Heart left ventricle (tissue), 13 donors: Measurements from ENCODE around the gene SZRD1.

ENCODE experiments used
- CTCF ChIP-seq, 12 donors: fragments of 200-600 bp; sonication (generic) in 4 of 12; IDR thresholded peaks; one replicate each; pipeline versions ENCODE4 v1.5.0 to v1.8.0; 2018 to 2022; ENCODE audit warnings: antibody characterized with exemption in 12 of 12, mild to moderate bottlenecking in 5 of 12
- POLR2A ChIP-seq, 2 donors: fragments of 450-650 bp; IDR thresholded peaks; one replicate each; pipeline ENCODE4 v1.6.1; 2017; ENCODE audit warnings: antibody characterized with exemption in 2 of 2, mild to moderate bottlenecking in 2 of 2, moderate library complexity in 2 of 2
- donor health status: ischemic (EF 13 %, LVEDD 7.1; RV severe dilation, severe dysfunction).
- donor health status: DM: no; HTN: yes; CAD: no.
- donor health status: DM: no; HTN: no; CAD: no.
- donor health status: ischemic (EF 25% LVEDD 6.9; RV normal size, moderate dysfunction).
- donor health status: ischemic (EF 25% LVEDD 5.7; RV mildly dilated, moderate dysfunction).
- donor health status: ischemic (EF 35%, LVEDD 5.7; RV mildly dilated, moderate dysfunction).
- donor health status: nonischemic (EF 11% LVEDD 7.7; RV severe dilation, severe dysfunction).
- donor health status: DM: yes; HTN: yes; CAD: no.
- donor health status: PGD.
- donor health status: ischemic (EF 29% LVEDD 5.4; RV normal size, mild dysfunction).
- donor health status: nonischemic (EF 23%, LVEDD 6.1; RV moderate dilation, normal function).

GRCh38 chr1:16376971-16377370 lies 9.9 kb downstream of the SZRD1 start:
- TF ChIP-seq CTCF (IDR thresholded peaks at IDR 0.05) (no peak), POLR2A (IDR thresholded peaks at IDR 0.05) (no peak)
